ENCODE measurements around the gene PLAC8L1.

DNA sequence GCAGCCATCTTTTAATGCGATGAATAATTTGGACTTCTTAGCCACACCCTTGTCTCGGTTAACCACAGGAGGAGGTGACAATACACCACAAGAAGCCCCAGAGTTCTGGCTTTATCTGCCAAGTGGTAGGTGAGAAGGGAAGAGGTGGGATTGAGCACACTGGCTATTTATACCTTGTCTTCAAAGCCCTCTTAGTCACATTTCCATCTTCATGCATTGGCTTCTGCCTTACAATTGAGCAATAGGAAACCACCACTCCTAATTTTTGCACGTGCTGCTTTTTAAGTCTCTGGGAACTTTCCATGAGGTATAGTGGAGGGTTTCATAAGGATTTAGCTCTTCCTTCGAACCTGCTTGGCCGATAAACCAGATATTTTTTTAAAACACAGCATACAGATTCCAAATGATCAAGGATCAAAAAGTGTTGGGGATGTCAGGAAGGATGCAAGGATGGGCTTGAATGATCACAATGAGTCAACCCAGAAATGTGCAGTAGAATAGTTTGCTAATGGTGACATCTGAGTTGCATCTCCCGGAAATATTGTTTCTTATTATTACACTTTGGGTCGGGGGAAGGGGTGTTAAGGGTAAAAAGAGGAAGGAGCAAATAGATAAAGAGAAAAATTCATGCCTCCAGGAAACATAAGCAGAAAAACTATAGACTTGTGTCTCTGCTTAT is 25.5 kb downstream of the PLAC8L1 start:
- no peak for TF ChIP-seq CTCF (conservative IDR thresholded peaks at IDR 0.05 in 1 of 2, IDR thresholded peaks at IDR 0.05 in 1 of 2; ENCODE audit: extremely low read depth in 1 of 2, insufficient read depth in 1 of 2, low read depth in 1 of 2, low read length in 2 of 2)
- TF ChIP-seq EZH2 (IDR thresholded peaks at IDR 0.05; ENCODE audit: borderline replicate concordance, low read length): no peak

Measured in mammary epithelial cell (primary cell).